ENCODE data around the gene TMEM39B. TPM values are rescaled to one million over a fixed set of nuclear protein-coding genes. Genes with fewer than 3 reads are reported as not detected.
A peak's percentile ranks its signal among the peaks of the same experiment; 100 is the strongest.

The TMEM39B gene
- total and polyA plus RNA-seq, 2 of the 4 experiments (the other 2 are of a cell fraction), result 6.5 to 28.7 TPM

DNA sequence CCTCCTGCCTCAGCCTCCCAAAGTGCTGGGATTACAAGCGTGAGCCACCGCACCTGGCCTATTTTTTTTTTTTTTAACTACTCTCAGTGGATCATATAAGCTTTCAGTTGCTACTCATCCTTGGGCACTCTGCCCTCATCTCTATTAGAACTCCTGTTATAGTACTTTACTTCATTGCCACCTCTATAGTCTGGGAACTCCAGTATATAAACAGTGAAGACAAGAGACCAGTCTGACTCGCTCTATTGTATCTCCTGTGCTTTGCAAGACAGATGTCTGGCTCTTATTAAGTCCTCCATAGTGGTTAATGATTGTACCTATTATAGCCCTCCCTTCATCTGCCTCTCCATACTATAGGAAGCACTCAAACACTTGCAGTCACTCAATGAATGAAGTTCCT is 44.0 kb upstream of the TMEM39B start:
- H3K56ac ChIP-seq (ENCODE audit: extremely low read depth, insufficient read depth, low read length), result no peak overlapping the region
- DNase-seq (peak; percentile 71), ATAC-seq (ENCODE audit: low read depth) (no peak)
- peaks cover 7% of the 10 kb centered on the region for H3K4me1 ChIP-seq (ENCODE audit: control insufficient read depth, insufficient read depth, low read length)
- H2AFZ ChIP-seq (replicated peaks; ENCODE audit: low read length, poor library complexity), result no peak overlapping the region
- H2AK9ac ChIP-seq (replicated peaks; ENCODE audit: low read depth, low read length, poor library complexity), result no peak overlapping the region
- H2BK120ac ChIP-seq (ENCODE audit: low read depth, low read length), result no peak overlapping the region
- TF ChIP-seq RFX5 (IDR thresholded peaks at IDR 0.05; ENCODE audit: low read depth, low read length), result no peak
- TF ChIP-seq POLR2A (IDR thresholded peaks at IDR 0.05; ENCODE audit: low read depth, low read length), result no peak
- no peak for TF ChIP-seq NFE2L2 (IDR thresholded peaks at IDR 0.05; ENCODE audit: low read depth, low read length)
- TF ChIP-seq FOS (IDR thresholded peaks at IDR 0.05; ENCODE audit: low read depth, low read length), result no peak
- TF ChIP-seq CEBPB (IDR thresholded peaks at IDR 0.05; ENCODE audit: low read depth, low read length), result no peak
- no peak for TF ChIP-seq RAD21 (IDR thresholded peaks at IDR 0.05; ENCODE audit: low read length)
- no peak for TF ChIP-seq MAFK (IDR thresholded peaks at IDR 0.05; ENCODE audit: low read depth, low read length)
- TF ChIP-seq CHD1 (IDR thresholded peaks at IDR 0.05; ENCODE audit: low read depth, low read length), result no peak
- TF ChIP-seq BHLHE40 (IDR thresholded peaks at IDR 0.05; ENCODE audit: low read depth, low read length), result no peak
- no peak for TF ChIP-seq USF2 (IDR thresholded peaks at IDR 0.05; ENCODE audit: low read depth, low read length)
- TF ChIP-seq, protein P1, sequence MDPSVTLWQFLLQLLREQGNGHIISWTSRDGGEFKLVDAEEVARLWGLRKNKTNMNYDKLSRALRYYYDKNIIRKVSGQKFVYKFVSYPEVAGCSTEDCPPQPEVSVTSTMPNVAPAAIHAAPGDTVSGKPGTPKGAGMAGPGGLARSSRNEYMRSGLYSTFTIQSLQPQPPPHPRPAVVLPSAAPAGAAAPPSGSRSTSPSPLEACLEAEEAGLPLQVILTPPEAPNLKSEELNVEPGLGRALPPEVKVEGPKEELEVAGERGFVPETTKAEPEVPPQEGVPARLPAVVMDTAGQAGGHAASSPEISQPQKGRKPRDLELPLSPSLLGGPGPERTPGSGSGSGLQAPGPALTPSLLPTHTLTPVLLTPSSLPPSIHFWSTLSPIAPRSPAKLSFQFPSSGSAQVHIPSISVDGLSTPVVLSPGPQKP (IDR thresholded peaks at IDR 0.05; ENCODE audit: borderline replicate concordance, low read depth, low read length), result no peak
- TF ChIP-seq MXI1 (IDR thresholded peaks at IDR 0.05; ENCODE audit: borderline replicate concordance, low read depth, low read length), result no peak
- TF ChIP-seq MAZ (IDR thresholded peaks at IDR 0.05; ENCODE audit: borderline replicate concordance, low read depth, low read length), result no peak
- H3K4me3 ChIP-seq (ENCODE audit: insufficient read depth, low read depth, low read length), result no peak overlapping the region
- no peak overlapping the region for H3K23ac ChIP-seq (ENCODE audit: low read depth, low read length)
- H3K9ac ChIP-seq (ENCODE audit: low read depth, low read length), result no peak overlapping the region
- no peaks in the 10 kb centered on the region for H3K27me3 ChIP-seq (ENCODE audit: control insufficient read depth, insufficient read depth, low read length)
- no TSS peak for BruUV-seq (replicated peaks)
- dilution Hi-C loops (cut with HindIII; ENCODE audit: low sequenced_read_pairs, unreplicated experiment) (no loop called here), intact Hi-C loops (cut with micrococcal nuclease) (no loop called here), in situ Hi-C loops (cut with MboI; ENCODE audit: low sequenced_read_pairs) (no loop called here)
- H3K14ac ChIP-seq (replicated peaks; ENCODE audit: low read depth, low read length), result no peak overlapping the region
- H4K91ac ChIP-seq (ENCODE audit: insufficient read depth, low read depth, low read length), result no peak overlapping the region
- WGBS, 2 experiments (ENCODE audit: extremely low coverage in 2 of 2, insufficient read length in 1 of 2), result no CpG with 5 or more reads among the region's 3 CpGs
- no peak overlapping the region for H4K8ac ChIP-seq (ENCODE audit: low read depth in 2 of 2, low read length in 2 of 2)
- CTCF ChIA-PET, result no interaction called here
- H3K18ac ChIP-seq (ENCODE audit: low read depth, low read length), result no peak overlapping the region
- no peaks in the 10 kb centered on the region for H3K9me3 ChIP-seq (ENCODE audit: control insufficient read depth, insufficient read depth, low read length)
- H3K4me2 ChIP-seq (ENCODE audit: low read depth, low read length), result no peak overlapping the region
- H2AK5ac ChIP-seq (ENCODE audit: low read depth, low read length), result no peak overlapping the region
- peaks cover 97% of the 10 kb centered on the region for H4K20me1 ChIP-seq (ENCODE audit: insufficient read depth, low read length)
- no peak overlapping the region for H2BK5ac ChIP-seq (ENCODE audit: low read depth, low read length, poor library complexity, severe bottlenecking)
- H3K79me1 ChIP-seq (ENCODE audit: low read depth in 1 of 2, low read length in 2 of 2), result peaks cover 11 to 49% of the 10 kb centered on the region in 2 experiments
- peaks cover 16% of the 10 kb centered on the region for H3K36me3 ChIP-seq (ENCODE audit: control insufficient read depth, insufficient read depth, low read length)
- POLR2A ChIA-PET (ENCODE audit: unreplicated experiment), result no interaction called here
- no peak overlapping the region for H3K27ac ChIP-seq (ENCODE audit: insufficient read depth, low read length)
- no peak overlapping the region for H2BK15ac ChIP-seq (ENCODE audit: low read depth, low read length)
- no peak overlapping the region for H3K4ac ChIP-seq (ENCODE audit: low read depth, low read length)
- no peak overlapping the region for H4K5ac ChIP-seq (ENCODE audit: low read depth, low read length)
- H3K9me1 ChIP-seq (ENCODE audit: insufficient read depth, low read length), result peaks cover 23% of the 10 kb centered on the region
- H2BK20ac ChIP-seq (ENCODE audit: low read depth, low read length), result no peak overlapping the region

Measured in IMR-90 (cell line).